Mucosa of descending colon (tissue), 3 donors: ENCODE results near the gene PABPN1L. TPM values are rescaled to one million over a fixed set of nuclear protein-coding genes. Genes with fewer than 3 reads are reported as not detected.

Experiments
- ATAC-seq: fragments of 200-7000 bp; cut with Tn5 transposase; one replicate; pipeline ENCODE4 v1.9.1; 2020; ENCODE audit warnings: mild to moderate bottlenecking, moderate library complexity
- DNase-seq, 3 donors: peaks; one replicate each; pipeline ENCODE4 v3.0.0-alpha.2; 2020
- H3K36me3 ChIP-seq: fragments of 200-600 bp; one replicate; pipeline ENCODE4 v1.8.0; 2021; ENCODE audit warnings: low read depth, mild to moderate bottlenecking
- H3K4me1 ChIP-seq: fragments of 200-600 bp; one replicate; pipeline ENCODE4 v1.8.0; 2021; ENCODE audit warnings: low read depth, mild to moderate bottlenecking
- H3K4me3 ChIP-seq: fragments of 200-600 bp; one replicate; pipeline ENCODE4 v1.8.0; 2021; ENCODE audit warnings: mild to moderate bottlenecking
- H3K9me3 ChIP-seq: fragments of 200-600 bp; one replicate; pipeline ENCODE4 v1.8.0; 2021; ENCODE audit warnings: mild to moderate bottlenecking
- intact Hi-C, 2 donors: fragments of 100-400 bp; cut with DNase I in 1 of 2; cut with micrococcal nuclease in 1 of 2; formaldehyde crosslinking; loops; one replicate each; pipeline versions ENCODE4 v1.11.0 to v1.11.1; 2022; cut with DNase I, micrococcal nuclease
- total RNA-seq, 3 donors: library from RNA; stranded (reverse); fragmentation: NEBNext Ultra II Directional in 2 of 3; extraction: Animal tissue kit (Norgen Biotek cat#: 25700) in 2 of 3; gene quantifications; one replicate each; pipeline versions ENCODE4 v1.2.1 to v1.2.4, GENCODE V29; 2021 to 2023
- TF ChIP-seq, protein P1 (sequence below): fragments of 200-600 bp; IDR thresholded peaks from one replicate; pipeline ENCODE4 v1.8.0; 2022; ENCODE audit warnings: antibody characterized with exemption, mild to moderate bottlenecking
- donor health status: DM: no; HTN: no; CAD: no; lungs with moderate emphysema.
- donor health status: DM: no; HTN: no; CAD: no.
- donor health status: DM: no; HTN: yes; CAD: no.

PABPN1L gene
- total RNA-seq, 3 donors from 2014 or later = not detected

DNA sequence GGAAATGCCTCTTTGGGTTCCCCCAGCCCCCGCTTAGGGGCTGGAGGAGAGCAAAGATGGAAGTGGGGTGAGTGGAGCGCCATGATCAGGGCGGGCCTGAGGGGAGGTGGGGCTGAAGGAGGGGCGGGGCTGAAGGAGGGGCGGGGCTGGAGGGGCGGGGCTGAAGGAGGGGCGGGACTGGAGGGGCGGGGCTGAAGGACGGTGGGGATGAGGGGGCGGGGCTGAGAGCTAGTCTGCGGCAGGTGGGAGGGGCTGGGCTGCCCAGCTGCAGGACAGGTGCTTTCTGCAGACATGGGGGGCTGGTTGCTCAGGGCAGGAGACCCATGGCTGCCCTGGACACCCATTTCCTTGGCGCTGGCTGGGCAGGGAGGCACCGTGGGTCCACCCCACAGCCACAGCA is 39.1 kb upstream of the PABPN1L start:
- ATAC-seq (peak; percentile 64), DNase-seq (no peak)
- Histone ChIP-seq H3K4me3 (no peak overlapping the region), H3K9me3 (no peaks in the 10 kb centered on the region), H3K36me3 (no peaks in the 10 kb centered on the region), H3K4me1 (no peaks in the 10 kb centered on the region)
- intact Hi-C loops = no loop called here
- TF ChIP-seq, protein P1, sequence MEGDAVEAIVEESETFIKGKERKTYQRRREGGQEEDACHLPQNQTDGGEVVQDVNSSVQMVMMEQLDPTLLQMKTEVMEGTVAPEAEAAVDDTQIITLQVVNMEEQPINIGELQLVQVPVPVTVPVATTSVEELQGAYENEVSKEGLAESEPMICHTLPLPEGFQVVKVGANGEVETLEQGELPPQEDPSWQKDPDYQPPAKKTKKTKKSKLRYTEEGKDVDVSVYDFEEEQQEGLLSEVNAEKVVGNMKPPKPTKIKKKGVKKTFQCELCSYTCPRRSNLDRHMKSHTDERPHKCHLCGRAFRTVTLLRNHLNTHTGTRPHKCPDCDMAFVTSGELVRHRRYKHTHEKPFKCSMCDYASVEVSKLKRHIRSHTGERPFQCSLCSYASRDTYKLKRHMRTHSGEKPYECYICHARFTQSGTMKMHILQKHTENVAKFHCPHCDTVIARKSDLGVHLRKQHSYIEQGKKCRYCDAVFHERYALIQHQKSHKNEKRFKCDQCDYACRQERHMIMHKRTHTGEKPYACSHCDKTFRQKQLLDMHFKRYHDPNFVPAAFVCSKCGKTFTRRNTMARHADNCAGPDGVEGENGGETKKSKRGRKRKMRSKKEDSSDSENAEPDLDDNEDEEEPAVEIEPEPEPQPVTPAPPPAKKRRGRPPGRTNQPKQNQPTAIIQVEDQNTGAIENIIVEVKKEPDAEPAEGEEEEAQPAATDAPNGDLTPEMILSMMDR = no peak

GRCh38 chr16:88904676-88905365 is 38.4 kb upstream of the PABPN1L start:
- intact Hi-C loops = no loop called here
- no peak for DNase-seq
- no peaks in the 10 kb centered on the region for H3K4me1 ChIP-seq
- no peaks in the 10 kb centered on the region for H3K36me3 ChIP-seq
- ATAC-seq = peak; percentile 25
- no peaks in the 10 kb centered on the region for H3K9me3 ChIP-seq
- TF ChIP-seq, protein P1 = no peak
- no peak overlapping the region for H3K4me3 ChIP-seq

- intact Hi-C loops = no loop called here
- no peak overlapping the region for H3K4me3 ChIP-seq
- no peak for ATAC-seq
These were observed 36.8 kb upstream of the PABPN1L start for GRCh38 chr16:88903267-88903666.

GRCh38 chr16:88902744-88903143 is 36.3 kb upstream of the PABPN1L start:
- TF ChIP-seq, protein P1 = no peak
- H3K4me1 ChIP-seq = no peaks in the 10 kb centered on the region
- H3K4me3 ChIP-seq = no peak overlapping the region
- no peak for ATAC-seq
- intact Hi-C loops = no loop called here
- no peak for DNase-seq
- H3K36me3 ChIP-seq = no peaks in the 10 kb centered on the region
- no peaks in the 10 kb centered on the region for H3K9me3 ChIP-seq

More at GRCh38 chr16:88903267-88903666, 36.8 kb upstream of the PABPN1L start:
- Histone ChIP-seq H3K4me1 (no peaks in the 10 kb centered on the region), H3K36me3 (no peaks in the 10 kb centered on the region), H3K9me3 (no peaks in the 10 kb centered on the region)
- no peak for DNase-seq
- TF ChIP-seq, protein P1 = no peak

DNA sequence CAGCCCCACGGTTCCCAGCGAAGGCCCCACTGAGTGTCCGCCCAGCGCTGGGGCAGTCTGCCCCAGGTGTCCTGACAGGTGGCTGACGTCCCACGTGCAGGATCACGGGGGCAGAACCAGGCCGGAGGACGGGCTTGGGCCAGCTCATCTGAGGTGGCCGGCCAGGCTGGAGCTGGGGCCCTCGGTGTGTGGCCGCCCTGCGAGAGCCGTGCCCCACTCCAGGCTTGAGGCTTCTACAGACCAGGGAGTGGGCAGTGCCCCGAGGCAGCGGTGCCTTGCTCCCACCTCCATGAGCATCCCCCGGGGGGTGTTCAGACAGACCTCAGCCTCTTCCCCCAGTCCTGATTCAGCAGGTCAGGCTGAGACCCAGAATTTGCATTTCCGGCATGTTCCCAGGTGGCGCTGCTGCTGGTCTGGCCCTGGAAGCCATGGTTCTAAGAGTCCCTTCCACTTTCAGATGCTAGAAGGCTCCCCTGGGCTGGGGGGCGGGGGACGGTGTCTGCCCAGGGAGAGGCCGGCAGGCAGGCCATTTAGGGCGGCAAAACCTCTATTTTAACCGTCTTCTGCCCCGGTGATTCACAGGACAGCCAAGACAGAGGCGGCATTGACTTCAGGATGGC is 35.4 kb upstream of the PABPN1L start:
- DNase-seq (no peak), ATAC-seq (no peak)
- TF ChIP-seq, protein P1 = no peak
- no peaks in the 10 kb centered on the region for H3K4me1 ChIP-seq
- H3K9me3 ChIP-seq = no peaks in the 10 kb centered on the region
- H3K4me3 ChIP-seq = no peak overlapping the region
- intact Hi-C loops = no loop called here
- H3K36me3 ChIP-seq = no peaks in the 10 kb centered on the region
